ENCODE measurements around the gene CLIP1.
"Not testable (repeated sequence)": the region's sequence is repeated elsewhere in the genome, so short reads cannot be mapped to it uniquely, and the experiment has no call there.

The CLIP1 gene

GRCh38 chr12:122395319-122395718 is 27.1 kb downstream of the CLIP1 start:
- DNase-seq (ENCODE audit: low read depth in 2 of 2), result no peak

- DNase-seq (ENCODE audit: low read depth in 2 of 2), result no peak
Observed at GRCh38 chr12:122394626-122395194, 27.8 kb downstream of the CLIP1 start.

GRCh38 chr12:122393817-122394216 is 28.7 kb downstream of the CLIP1 start:
- DNase-seq (ENCODE audit: low read depth in 2 of 2), result no peak

GRCh38 chr12:122392411-122392810 is 30.1 kb downstream of the CLIP1 start:
- DNase-seq (ENCODE audit: low read depth in 2 of 2), result no peak

GRCh38 chr12:122389677-122390076 is 32.8 kb downstream of the CLIP1 start:
- no peak for DNase-seq (ENCODE audit: low read depth in 2 of 2)

- DNase-seq (ENCODE audit: low read depth in 2 of 2), result no peak
Observed at GRCh38 chr12:122387887-122388286, 34.6 kb downstream of the CLIP1 start.

GRCh38 chr12:122385171-122386016 is 37.1 kb downstream of the CLIP1 start:
- no peak for DNase-seq (ENCODE audit: low read depth in 2 of 2)

GRCh38 chr12:122382919-122383350 is 39.5 kb downstream of the CLIP1 start:
- DNase-seq (ENCODE audit: low read depth in 2 of 2), result no peak

GRCh38 chr12:122381021-122381420 is 41.4 kb downstream of the CLIP1 start:
- DNase-seq (ENCODE audit: low read depth in 2 of 2), result no peak

- not testable (repeated sequence) for DNase-seq (ENCODE audit: low read depth in 2 of 2)
Observed at GRCh38 chr12:122376751-122377150, 45.7 kb downstream of the CLIP1 start.

- no peak for DNase-seq (ENCODE audit: low read depth in 2 of 2)
Observed at GRCh38 chr12:122374707-122375106, 47.8 kb downstream of the CLIP1 start.

- DNase-seq (ENCODE audit: low read depth in 2 of 2), result no peak
Observed at GRCh38 chr12:122371475-122372045, 50.9 kb downstream of the CLIP1 start.

- DNase-seq (ENCODE audit: low read depth in 2 of 2), result no peak
Observed at GRCh38 chr12:122368361-122369073, 54.0 kb downstream of the CLIP1 start.

GRCh38 chr12:122367632-122368031 is 54.8 kb downstream of the CLIP1 start:
- not testable (repeated sequence) for DNase-seq (ENCODE audit: low read depth in 2 of 2)

- no peak for DNase-seq (ENCODE audit: low read depth in 2 of 2)
Observed at GRCh38 chr12:122366685-122367475, 55.6 kb downstream of the CLIP1 start.

GRCh38 chr12:122365226-122365625 is 57.2 kb downstream of the CLIP1 start:
- DNase-seq (ENCODE audit: low read depth in 2 of 2), result not testable (repeated sequence)

GRCh38 chr12:122363782-122364181 is 58.7 kb downstream of the CLIP1 start:
- DNase-seq (ENCODE audit: low read depth in 2 of 2), result no peak

- DNase-seq (ENCODE audit: low read depth in 2 of 2), result no peak
Observed at GRCh38 chr12:122362755-122363154, 59.7 kb downstream of the CLIP1 start.

GRCh38 chr12:122358403-122358802 is 64.1 kb downstream of the CLIP1 start:
- not testable (repeated sequence) for DNase-seq (ENCODE audit: low read depth in 2 of 2)

GRCh38 chr12:122357536-122357935 is 64.9 kb downstream of the CLIP1 start:
- not testable (repeated sequence) for DNase-seq (ENCODE audit: low read depth in 2 of 2)

GRCh38 chr12:122356991-122357390 is 65.5 kb downstream of the CLIP1 start:
- not testable (repeated sequence) for DNase-seq (ENCODE audit: low read depth in 2 of 2)

Measured in activated CD8-positive, alpha-beta memory T cell treated with anti-CD3 and anti-CD28 coated beads for 4 hours (primary cell).